GM19324 (cell line): Measurements from ENCODE around the gene DUS1L.

Experiments used
- ATAC-seq: cut with Tn5 transposase; IDR thresholded peaks from one replicate; pipeline ENCODE4 v1.9.1; 2021; ENCODE audit warnings: mild to moderate bottlenecking, moderate library complexity; ENCODE audit not compliant: unreplicated experiment, low FRiP score

DUS1L gene

GRCh38 chr17:82058230-82058854, 7.3 kb downstream of the DUS1L start:
- ATAC-seq = no peak

DNA sequence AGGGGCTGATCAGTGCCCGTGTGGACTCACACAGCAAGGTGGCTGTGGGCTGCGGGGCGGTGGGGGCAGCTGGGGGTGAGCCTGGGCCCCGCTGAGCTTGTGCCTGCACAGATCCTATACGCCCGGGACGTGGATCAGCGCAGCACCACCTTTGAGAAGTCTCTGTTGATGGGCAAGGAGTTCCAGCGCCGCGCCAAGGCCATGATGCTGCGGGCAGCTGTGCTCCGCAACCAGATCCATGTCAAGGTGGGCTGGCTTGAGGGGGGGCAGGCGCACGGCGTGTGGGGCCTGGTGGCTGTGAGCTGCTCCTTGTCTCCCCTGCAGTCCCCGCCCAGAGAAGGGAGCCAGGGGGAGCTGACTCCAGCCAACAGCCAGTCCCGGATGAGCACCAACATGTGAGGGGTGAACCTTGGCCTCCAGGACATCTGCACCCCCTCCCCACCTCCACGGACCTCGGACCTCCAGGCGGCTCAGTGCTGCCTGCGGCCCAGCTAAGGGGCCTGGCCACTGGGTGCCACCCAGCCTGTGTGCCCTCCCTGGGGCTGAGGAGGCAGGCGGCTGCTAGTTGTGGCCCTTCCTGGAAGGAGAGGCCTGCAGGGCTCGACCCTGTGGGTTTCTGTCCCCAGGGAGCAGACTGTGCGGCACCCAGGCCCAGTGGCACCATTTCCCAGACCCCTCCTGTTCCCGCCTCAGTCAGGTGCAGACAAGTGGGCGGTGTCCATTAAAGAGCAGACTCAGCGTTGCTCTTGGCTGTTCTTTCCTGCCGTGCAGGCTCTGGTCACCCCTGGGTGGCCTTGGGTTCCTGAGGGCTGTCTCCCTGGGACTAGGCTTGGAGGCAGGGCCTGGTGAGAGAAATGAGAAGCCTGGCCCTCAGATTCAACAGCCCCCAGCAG, 8.6 kb downstream of the DUS1L start:
- no peak for ATAC-seq

DNA sequence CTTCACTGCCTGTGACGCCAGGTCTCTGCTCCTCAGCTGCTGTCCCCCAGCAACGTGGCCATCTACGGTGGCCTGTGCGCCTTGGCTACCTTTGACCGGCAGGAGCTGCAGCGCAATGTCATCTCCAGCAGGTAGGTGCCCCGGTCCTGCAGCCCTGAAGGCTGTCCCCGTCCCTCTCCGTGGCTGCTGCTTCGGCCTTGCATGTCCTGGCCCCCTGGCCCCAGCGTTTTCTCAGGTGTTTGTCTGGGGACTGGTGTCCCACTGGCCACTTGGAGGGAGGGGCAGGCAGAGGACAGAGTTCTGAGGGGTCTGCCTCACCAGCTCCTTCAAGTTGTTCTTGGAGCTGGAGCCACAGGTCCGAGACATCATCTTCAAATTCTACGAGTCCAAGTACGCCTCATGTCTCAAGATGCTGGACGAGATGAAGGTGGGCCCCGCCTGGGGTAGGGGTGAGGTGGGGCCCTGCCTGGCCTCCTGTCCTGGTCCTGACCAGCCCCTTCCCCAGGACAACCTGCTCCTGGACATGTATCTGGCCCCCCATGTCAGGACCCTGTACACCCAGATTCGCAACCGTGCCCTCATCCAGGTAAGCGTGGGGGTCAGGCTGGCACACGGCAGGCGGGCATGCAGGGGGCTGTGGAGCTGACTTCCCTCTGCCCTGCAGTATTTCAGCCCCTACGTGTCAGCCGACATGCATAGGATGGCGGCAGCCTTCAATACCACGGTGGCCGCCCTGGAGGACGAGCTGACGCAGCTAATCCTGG, 9.5 kb downstream of the DUS1L start:
- ATAC-seq = no peak

- no peak for ATAC-seq
Measured at GRCh38 chr17:82055023-82055964, 10.3 kb downstream of the DUS1L start.

- no peak for ATAC-seq
Measured at GRCh38 chr17:82054351-82055022, 11.1 kb downstream of the DUS1L start.

DNA sequence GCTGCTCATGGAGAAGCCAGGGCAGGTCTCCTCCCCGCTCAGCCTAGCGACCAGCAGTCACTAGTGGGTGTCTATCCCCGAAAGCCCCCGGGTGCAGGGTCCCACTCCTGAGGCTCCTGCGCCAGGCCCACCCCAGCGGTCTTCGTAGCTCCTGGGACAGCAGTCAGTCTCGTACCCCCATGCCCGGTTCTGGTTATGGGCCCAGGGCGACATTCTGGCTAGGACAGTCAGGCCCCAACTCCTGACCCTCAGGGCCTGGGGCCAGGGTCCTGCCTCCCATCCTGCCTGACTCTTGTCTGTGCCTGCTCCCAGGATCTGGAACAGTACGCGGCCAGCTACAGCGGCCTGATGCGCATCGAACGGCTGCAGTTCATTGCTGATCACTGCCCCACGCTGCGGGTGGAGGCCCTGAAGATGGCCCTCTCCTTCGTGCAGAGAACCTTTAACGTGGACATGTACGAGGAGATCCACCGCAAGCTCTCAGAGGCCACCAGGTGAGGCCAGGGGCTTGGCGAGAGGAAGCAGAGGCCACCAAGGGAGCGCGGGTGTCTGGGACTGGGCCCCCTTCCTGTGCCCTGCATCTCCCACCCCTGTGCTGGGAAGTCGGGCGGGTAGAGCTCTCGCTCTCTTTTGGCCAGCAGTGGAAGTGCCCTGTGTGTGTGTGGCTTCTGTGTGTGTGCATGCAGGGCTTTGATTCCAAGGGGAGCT, 11.9 kb downstream of the DUS1L start:
- no peak for ATAC-seq

GRCh38 chr17:82053130-82053529, 12.5 kb downstream of the DUS1L start:
- no peak for ATAC-seq

DNA sequence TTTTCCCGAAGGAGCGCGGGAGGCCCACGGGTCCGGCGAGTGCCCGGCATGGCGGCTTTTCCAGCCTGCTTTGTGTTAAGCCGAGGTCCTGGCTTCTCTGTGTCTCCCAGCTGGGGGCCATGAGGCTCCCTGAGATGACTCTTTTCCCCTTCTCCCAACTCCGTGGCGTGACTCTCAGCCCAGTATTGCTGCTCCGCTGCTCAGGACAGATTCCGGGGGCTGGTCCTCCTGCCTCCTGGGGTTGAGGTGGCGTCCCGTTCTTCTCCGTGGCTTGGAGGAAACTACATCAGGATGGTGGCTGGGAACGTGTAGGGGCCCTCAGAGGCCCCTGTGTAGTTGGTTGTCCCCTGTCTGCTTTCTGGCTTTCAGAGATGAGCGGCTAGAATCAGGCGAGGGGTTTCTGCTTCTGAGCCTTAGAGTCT, 13.0 kb downstream of the DUS1L start:
- ATAC-seq = no peak

DNA sequence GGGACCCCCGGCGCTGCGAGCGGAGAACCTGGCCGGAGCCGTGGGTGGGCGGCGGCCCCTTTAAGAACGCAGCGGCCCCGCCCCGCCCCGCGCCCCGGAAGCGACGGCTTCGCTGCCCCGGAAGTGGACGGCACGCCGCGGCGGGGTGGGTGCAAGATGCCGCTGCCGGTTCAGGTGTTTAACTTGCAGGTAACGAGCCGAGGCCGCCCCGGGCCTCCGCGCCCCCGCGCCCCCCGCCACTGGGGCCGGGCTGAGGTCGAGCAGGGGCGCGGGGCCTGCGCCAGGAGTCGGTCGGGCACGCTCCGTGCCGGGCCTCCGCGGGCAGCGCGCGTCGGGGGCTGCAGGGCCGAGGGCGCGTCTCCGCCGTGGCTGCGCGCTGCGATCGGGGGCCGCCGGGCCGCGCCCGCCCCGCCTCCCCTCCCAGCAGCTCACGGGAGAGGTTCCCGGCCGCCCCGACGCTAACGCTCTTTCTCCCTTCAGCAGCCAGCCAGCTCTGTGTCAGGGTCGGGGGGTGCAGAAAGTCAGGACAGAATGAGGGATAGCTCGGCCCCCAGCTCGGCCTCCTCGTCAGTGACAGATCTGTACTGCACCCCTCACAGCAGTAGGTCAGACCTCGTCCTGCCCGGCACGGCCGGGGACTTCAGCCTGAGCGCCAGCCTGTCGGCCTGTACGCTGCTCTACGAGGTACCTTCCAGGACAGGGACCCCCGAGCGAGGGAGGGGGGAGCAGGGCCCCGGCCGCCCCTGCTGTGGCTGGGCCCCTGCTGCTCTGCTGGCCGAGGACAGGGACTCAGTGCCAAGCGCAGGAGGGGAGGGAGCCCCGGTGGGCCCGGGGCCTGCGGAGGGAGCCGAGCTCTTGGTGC, 13.6 kb downstream of the DUS1L start, which contains the start of the genes GPS1 and RFNG:
Gene GPS1, plus strand, starts transcription at position 123 of the 862 bp plus-strand sequence. Its CDS starts 34 bp downstream, at position 157.
Gene RFNG, minus strand, starts transcription at position 36 of the 862 bp plus-strand sequence. CDS start 45 bp downstream, outside the sequence.
- ATAC-seq = peak; percentile 49

- ATAC-seq = peak; percentile 8
Measured at GRCh38 chr17:82050761-82051641, 14.6 kb downstream of the DUS1L start.

DNA sequence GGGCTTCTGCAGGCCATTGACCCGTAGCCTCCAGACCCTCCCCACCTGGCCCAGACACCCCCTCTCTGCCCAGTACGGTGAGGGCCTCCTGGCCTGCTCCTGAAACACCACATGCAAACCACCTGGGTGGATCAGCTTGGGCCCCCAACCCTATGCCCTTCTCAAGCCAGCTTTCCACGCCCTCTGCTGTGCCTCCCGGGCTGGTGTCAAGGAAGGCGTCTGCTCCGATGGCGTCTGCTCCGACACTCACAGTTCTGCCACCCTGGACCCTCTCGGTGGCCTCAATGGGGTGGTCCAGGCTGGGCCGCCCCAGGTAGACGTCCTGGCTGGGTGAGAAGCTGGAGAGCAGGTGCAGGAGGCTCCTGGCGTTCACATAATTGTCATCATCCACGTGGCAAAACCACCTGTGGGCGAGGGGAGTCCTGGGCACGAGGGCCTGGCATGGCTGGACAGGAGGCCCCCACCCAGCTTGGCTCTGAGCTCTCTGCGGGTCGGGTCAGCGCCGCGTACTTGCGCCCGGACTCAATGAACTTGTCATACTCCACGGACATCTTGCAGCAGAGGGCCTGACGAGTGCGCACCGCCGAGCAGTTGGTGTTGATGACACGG, 15.3 kb downstream of the DUS1L start:
- no peak for ATAC-seq

- ATAC-seq = no peak
Measured at GRCh38 chr17:82049521-82049971, 16.1 kb downstream of the DUS1L start.

GRCh38 chr17:82049106-82049505, 16.5 kb downstream of the DUS1L start:
- no peak for ATAC-seq

DNA sequence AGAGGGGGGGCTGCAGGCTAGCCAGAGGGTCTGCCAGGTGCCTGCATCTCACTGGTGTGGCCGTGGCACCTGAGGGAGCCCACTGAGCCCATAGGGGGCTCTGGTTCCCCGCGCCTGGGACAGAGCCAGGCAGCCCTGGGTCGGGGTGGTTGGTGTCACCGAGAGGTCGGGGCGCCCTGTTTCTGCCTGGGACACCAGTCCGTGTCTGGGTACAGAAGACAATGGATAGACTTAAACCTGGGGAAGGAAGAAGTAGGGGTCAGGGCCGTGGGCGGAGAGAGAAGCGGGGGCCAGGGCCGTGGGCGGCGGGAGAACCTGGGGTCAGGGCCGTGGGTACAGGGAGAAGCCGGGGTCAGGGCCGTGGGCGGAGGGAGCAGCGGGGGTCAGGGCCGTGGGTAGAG, 17.0 kb downstream of the DUS1L start:
- ATAC-seq = no peak

GRCh38 chr17:82047914-82048570, 17.6 kb downstream of the DUS1L start:
- no peak for ATAC-seq

DNA sequence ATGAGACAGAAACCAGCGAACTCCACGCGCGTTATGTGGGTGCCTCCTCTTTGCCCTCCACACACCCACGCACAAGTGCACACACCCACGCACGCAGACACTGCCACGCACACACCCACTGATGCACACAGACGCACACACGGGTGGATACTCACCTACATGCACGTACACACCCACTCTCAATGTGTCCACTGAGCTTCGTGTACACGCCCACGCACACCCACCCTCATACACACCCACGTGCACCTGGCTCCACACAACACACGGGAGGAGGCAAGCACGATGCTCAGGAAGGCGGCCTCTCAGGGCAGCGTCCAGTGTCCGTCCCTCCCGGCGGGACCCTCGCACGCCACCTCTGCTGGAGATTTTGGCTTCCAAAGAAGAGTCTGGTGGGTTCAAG, 18.2 kb downstream of the DUS1L start:
- ATAC-seq = no peak
